H1 (cell line): ENCODE data around the gene HIPK2. TPM values are rescaled to one million over a fixed set of nuclear protein-coding genes. Genes with fewer than 3 reads are reported as not detected.

Source experiments
- CTCF ChIP-seq, 3 experiments: IDR thresholded peaks; 1 replicate in 2 of 3; 2 replicates in 1 of 3; pipeline versions ENCODE4 v1.5.1 to v1.6.1; 2011; ENCODE audit warnings: low read length in 3 of 3, mild to moderate bottlenecking in 3 of 3, inconsistent platforms in 2 of 3, low read depth in 1 of 3, moderate library complexity in 1 of 3; ENCODE audit not compliant: insufficient read depth in 1 of 3; ENCODE audit errors: control extremely low read depth in 1 of 3
- HDAC6 ChIP-seq: IDR thresholded peaks from one replicate; pipeline ENCODE4 v1.7.1; 2012; ENCODE audit warnings: low read depth, mild to moderate bottlenecking, inconsistent platforms, low read length, moderate library complexity
- polyA plus RNA-seq, 7 experiments: library from polyadenylated mRNA; depleted of rRNA in 3 of 7; stranded (reverse) in 5 of 7; unstranded in 2 of 7; fragments of >200 nt in 5 of 7; fragments of 200-250 nt in 2 of 7; gene quantifications; 1 replicate in 5 of 7; 2 replicates in 1 of 7; 4 replicates in 1 of 7; pipeline versions ENCODE4 v1.2.1 to v1.2.3, GENCODE V29; 2011 to 2013; ENCODE audit warnings: missing spikeins in 2 of 7, mixed read lengths in 2 of 7
- total RNA-seq: library from RNA; stranded (reverse); fragmentation: NEBNext Ultra II Directional; extraction: Animal tissue kit (Norgen Biotek cat#: 25700); gene quantifications from 2 replicates; pipeline ENCODE4 v1.2.1, GENCODE V29; 2021

Gene HIPK2
- total and polyA plus RNA-seq, 2 of the 8 experiments (the other 6 are each of a cell fraction or from before 2014, with no cell fraction given): 8.3 to 24.3 TPM

- TF ChIP-seq CTCF (IDR thresholded peaks at IDR 0.05; ENCODE audit: control extremely low read depth in 1 of 3, insufficient read depth in 1 of 3, low read depth in 1 of 3, low read length in 3 of 3) (no peak), HDAC6 (no peak)
These were observed 104.0 kb downstream of the HIPK2 start (continued) for GRCh38 chr7:139673762-139674161.
